Spleen (tissue), 7 donors: Measurements from ENCODE around the gene SLC24A3.

ENCODE experiments used
- CTCF ChIP-seq, 11 experiments: fragments of 200-600 bp in 7 of 11; fragments of 450-650 bp in 4 of 11; sonication (generic) in 4 of 11; IDR thresholded peaks in 8 of 11; conservative IDR thresholded peaks in 3 of 11; 1 replicate in 7 of 11; 2 replicates in 4 of 11; pipeline versions ENCODE4 v1.4.0 to v1.8.0; 2016 to 2021; ENCODE audit warnings: antibody characterized with exemption in 11 of 11, inconsistent platforms in 4 of 11, mild to moderate bottlenecking in 1 of 11
- POLR2A ChIP-seq, 3 donors: fragments of 450-650 bp; IDR thresholded peaks; one replicate each; pipeline ENCODE4 v1.5.1; 2017; ENCODE audit warnings: antibody characterized with exemption in 3 of 3, mild to moderate bottlenecking in 1 of 3
- donor health status: DM: no; HTN: no; CAD: no; lungs with moderate emphysema.
- donor health status: DM: no; HTN: no; CAD: no.
- donor health status: DM: no; HTN: no; CAD: no.

- TF ChIP-seq POLR2A (IDR thresholded peaks at IDR 0.05) (no peak), CTCF (IDR thresholded peaks at IDR 0.05 in 8 of 11, conservative IDR thresholded peaks at IDR 0.05 in 3 of 11) (no peak)
Observed at GRCh38 chr20:19582782-19583181, 370.3 kb downstream of the SLC24A3 start.
